Embryonic facial prominence (tissue), 1 donor: Measurements from ENCODE around the gene C1QTNF1.

Source experiments
- DNase-seq: peaks from one replicate; pipeline ENCODE4 v3.0.0-alpha.2; 2016; ENCODE audit errors: extremely low spot score

C1QTNF1 gene

DNA sequence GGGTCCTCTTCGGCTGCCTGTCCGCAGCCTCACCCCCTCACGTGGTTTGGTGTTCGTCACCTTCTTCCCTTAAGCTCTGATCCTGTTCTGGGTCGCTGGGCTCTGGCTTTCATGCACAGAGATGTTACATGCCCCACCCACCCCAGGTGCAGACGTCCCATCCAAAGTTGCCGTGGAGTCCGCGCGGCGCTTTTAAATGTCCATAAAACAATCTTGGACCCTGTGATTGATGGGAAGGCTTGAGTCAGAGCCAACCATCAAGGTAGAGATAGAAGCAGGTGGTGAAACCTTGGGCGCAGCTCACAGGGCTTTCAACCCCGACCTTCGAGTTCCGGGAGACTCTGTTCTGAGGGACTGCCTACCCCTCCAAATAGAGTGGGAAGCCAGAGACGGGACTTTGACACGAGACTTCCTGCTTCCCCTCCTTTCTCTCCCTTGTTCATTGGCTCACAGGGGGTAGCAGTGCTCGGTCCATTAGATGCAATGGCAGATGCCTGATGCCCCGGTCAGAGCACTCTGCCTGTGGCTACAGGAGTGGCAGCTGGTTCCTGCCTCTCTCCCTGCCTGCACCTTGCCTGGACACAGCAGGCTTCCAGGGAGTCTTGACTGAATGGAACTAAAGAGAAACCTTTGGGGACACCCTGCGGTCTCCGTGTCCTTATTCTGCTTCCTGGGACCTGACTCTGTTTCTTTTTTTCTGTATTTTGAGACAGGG is 54.7 kb downstream of the C1QTNF1 start:
- no peak for DNase-seq

DNA sequence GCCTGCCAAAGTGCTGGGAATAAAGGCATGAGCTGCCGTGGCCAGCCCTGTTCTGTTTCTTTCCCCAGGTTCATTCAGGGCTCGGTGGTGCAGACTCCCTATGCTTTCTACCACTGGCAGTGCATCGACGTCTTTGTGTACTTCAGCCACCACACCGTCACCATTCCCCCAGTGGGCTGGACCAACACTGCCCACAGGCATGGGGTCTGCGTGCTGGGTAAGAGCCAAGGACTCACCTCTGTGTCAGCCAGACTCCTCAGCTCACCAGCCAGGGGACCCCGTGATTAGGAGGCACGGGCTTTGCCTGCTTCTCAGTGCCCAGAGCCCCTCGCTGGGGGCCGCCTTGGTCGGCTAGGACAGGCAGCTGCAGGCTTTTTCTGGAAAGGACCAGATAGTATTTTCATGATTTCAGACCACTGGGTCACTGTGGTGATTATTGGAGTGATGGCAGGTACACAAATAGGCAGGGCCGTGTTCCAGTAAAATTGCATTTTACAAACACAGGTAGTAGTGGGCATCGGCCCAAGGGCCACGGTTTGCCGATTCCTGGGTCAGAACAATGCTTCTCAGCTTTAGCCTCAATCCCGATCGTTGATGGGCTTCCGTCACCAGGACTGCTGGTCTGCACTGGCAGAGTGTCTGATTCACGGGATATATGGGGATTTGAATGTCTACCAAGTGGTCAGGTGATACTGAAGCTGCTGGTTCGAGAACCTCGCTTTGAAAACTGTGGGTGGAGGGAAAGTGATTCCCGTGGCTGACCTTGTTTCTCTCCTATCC is 55.6 kb downstream of the C1QTNF1 start:
- no peak for DNase-seq

DNA sequence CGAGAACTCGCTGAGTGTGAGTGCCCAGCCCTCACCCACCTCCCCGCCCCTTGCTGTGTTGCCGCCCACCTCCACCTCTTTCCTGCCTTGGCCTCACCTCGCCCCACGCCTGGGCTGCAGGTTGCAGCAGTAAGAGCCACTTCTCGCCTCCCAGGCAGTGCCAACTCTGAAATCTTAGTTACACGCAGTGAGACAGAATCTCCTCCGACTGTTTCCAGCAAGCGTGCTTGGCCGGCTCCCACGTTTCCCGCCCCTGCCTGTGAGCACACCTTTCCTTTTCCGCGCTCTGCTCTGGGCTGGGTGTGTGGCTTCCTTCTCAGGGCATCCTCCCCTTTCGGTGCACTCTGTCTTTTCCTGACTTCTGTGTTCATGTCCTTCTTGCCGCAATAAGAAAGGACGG is 56.4 kb downstream of the C1QTNF1 start:
- no peak for DNase-seq

DNA sequence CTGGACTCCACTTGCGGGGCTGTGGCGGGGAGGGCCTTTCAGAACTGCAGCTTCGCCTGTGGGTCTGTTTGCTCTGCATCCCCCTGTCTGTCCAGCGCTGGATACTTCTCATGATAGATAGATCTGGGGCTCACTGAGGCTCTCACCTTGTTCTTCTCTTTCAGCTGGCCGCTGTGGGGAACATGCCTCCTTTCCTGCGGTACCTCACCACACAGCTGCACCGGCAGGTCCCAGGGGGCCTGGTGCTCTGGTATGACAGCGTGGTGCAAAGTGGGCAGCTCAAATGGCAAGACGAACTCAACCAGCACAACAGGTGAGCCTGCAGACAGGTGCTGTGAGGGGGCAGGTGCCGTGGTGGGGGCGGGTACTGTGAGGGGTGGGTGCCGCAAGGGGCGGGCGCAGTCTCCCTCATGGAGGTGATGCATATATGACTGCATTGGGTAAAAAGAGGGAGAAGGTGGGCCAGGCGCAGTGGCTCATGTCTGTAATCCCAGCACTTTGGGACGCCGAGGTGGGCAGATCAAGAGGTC is 56.9 kb downstream of the C1QTNF1 start:
- DNase-seq: no peak

DNA sequence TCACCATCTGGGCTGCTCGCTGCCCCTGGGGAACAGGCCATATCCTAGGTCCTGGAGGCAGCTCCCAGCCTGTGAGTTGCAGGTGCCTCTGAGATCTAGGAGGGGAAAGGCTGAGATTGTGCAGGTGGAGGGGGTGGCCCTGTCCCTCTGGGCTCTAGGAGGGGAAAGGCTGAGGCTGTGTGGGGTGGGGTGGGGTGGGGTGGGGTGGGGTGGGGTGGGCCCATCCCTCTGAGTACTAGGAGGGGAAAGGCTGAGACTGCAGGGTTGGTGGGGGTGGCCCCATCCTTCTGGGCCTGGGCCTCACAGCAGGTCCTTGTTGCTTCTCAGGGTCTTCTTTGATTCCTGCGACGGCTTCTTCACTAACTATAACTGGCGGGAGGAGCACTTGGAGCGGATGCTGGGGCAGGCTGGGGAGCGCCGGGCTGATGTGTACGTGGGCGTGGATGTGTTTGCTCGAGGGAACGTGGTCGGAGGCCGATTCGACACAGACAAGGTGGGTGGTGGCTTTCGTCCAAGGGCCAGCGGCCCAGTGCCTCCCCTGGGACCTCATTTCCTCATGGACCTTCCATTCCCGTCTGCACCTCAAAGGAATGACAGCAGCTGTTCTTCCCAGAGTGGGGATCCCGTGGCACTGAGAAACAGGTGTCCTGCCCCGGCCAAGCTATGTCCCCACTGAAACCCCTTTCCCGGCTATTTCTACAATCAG is 57.8 kb downstream of the C1QTNF1 start:
- no peak for DNase-seq

- DNase-seq: no peak
These were observed 58.6 kb downstream of the C1QTNF1 start for GRCh38 chr17:79082311-79083190.

DNA sequence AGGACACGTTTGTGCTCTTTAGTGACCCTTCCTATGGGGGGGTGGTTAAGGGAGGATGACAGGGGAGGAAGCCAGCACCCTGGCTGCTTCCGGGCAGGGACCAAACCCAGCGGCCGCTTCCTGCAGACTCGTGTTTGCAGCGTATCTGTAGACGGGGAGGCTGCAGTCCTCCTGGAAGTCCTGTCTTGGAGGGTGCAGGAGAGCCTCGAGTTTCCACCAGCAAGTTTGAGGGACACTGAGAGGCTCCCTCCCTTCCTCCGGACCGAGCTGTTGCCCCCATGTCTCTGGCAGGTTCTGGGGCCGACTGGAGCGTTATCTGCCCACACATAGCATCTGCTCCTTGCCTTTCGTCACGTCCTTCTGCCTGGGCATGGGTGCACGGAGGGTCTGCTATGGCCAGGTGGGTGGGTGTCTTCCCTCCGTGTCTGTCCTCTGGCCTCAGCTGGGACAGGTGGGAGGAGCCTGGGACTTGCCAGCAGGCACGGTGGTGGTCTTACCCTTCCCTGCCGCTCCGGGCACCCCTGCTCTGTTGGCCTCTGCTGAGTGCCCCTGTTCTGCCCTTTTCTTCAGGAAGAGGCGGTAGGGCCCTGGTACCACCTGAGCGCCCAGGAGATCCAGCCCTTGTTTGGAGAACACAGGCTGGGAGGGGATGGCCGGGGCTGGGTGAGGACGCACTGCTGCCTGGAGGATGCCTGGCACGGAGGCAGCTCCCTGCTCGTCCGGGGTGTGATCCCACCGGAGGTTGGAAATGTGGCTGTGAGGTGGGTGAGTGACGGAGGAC is 59.4 kb downstream of the C1QTNF1 start:
- DNase-seq: no peak

DNA sequence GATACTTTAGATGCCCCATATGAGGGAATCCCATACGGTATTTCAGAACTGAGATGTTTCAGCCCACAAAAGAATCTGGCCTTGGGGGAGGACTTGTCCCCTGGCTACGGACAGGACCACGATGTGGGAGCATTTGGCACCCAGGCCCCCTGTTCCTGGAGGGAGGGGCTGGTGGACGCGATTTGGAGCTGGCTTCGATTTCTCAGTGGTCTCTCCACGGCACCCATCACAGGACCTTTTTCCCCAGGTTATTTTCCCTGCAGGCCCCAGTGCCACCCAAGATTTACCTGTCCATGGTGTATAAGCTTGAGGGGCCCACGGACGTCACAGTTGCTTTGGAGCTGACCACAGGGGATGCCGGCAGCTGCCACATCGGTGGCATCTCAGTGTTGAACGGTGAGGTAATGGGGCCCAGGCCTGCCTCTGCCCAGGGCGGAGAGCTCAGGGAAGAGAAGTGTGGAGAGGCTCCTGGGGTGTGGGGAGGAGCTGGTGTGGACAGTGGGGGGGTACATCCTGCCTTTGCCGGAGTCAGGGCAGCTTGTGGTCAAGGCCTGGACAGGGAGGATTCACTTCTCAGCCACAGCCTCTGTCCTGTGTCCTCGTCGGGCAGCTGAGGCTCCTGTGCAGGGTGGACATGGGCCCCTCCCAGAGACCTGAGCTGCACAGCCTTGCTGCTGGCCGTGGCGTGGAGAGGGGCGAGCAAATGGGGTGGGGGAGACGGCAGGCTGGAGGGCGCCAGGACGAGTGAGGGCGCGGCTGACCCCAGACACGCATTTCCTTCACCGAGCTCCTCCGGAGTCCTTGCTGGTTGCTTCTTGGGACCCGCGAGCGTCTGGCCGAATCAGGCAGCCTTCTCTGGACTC is 60.6 kb downstream of the C1QTNF1 start:
- no peak for DNase-seq

DNA sequence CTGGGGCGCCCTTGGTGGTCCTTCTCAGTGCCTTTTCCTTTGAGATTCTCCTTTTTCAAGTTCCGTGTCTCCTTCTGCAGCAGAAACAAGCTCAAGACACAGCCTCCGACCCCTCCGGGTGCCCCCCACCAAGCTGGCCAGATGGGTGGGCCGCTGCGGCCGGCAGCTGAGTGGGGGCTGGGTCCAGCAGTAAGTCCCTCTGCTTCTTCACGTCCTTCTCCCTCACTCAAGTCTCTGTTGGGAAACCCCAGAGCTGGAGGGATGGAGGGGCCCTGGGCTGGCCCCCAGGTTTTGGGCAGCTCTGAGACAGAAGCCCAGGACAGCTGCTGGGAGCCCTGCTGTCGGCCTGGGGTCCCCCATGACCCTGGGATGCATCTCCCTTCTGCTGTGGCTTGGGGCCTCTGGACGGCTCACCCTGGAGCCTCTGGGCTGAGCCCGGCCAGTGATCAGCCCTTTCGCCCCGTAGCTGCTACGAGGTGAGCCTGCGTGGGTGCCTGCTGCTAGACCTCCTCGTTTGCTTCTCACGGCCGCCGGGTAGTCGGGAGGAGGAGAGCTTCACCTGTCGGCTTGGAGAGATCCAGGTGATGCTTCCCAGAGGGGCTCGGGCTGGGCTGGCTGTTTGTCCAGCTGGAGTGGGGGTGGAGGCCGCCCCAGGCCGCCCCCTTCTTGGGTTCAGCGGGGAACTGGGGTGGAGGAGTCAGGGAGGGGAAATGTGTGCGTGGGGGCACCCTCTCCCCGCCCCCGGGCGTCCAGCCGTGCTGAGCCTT is 61.4 kb downstream of the C1QTNF1 start:
- no peak for DNase-seq

GRCh38 chr17:79085921-79086551 is 62.1 kb downstream of the C1QTNF1 start:
- no peak for DNase-seq

DNA sequence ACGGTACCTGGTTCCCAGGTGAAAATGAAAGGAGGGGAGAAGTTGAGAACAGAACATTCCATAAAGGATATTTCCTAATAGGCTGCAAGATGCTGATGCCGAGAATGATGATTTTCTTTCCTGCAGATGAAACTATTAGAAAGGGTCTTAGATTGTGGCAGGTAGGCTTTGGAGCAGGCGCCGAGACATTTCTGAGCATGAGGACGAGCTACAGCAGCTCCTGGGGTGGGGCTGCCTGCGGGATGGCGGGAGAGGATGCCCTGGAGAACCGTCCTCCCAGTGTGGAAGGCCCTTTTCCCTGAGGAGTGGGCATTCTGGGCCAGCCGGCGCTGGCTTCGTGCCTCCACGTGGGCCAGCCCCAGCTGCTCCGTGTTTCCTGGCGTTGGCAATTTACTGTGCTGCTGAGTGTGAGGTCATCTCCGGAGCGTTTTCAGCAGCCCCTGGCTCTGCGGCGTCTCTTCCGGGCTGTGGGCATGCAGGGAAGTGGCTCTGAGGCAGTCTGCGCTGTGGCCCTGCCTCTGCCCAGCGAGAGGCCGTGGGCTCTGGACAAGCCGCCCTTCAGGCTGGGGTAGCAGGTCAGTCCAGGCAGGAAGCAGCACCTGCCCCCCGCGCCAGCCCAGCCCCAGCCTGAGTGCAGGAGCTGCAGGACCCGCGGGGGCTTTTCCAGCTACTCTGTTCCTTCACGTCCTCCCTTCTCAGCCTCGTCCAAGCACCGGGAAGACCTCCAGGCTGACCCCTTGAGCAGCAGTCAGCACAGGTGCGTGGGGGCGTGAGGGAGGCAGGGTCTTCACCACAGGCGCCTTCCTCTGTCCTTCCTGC is 62.8 kb downstream of the C1QTNF1 start:
- no peak for DNase-seq

GRCh38 chr17:79087428-79088143 is 63.6 kb downstream of the C1QTNF1 start:
- DNase-seq: peak; percentile 39

GRCh38 chr17:79088247-79088996 is 64.5 kb downstream of the C1QTNF1 start:
- DNase-seq: no peak

DNA sequence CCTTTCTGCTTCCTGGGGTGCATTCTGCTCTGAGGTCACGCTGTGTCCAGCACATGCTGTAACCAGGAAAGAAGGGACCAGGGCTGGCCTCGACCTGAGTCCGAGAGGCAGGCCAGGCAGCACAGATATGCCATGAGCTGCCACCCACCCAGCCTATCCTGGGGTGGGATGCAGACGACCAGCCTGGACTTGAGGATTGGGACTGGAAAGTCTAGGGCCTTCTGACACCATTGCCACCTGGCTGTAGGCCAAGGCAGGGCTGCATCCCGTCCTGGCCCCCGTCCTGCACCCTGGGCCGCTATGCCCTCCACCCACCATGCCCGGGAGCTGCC is 65.0 kb downstream of the C1QTNF1 start:
- no peak for DNase-seq

GRCh38 chr17:79089720-79090442 is 65.9 kb downstream of the C1QTNF1 start:
- no peak for DNase-seq
